ENCODE results near the gene ATP6V0D1. TPM values are rescaled to one million over a fixed set of nuclear protein-coding genes. Genes with fewer than 3 reads are reported as not detected.

The ATP6V0D1 gene
- total and polyA plus RNA-seq, 2 experiments from 2014 or later: 20.6 to 68.7 TPM

GRCh38 chr16:67438824-67439393 is 42.0 kb downstream of the ATP6V0D1 start (continued):
- TF ChIP-seq, protein P1, sequence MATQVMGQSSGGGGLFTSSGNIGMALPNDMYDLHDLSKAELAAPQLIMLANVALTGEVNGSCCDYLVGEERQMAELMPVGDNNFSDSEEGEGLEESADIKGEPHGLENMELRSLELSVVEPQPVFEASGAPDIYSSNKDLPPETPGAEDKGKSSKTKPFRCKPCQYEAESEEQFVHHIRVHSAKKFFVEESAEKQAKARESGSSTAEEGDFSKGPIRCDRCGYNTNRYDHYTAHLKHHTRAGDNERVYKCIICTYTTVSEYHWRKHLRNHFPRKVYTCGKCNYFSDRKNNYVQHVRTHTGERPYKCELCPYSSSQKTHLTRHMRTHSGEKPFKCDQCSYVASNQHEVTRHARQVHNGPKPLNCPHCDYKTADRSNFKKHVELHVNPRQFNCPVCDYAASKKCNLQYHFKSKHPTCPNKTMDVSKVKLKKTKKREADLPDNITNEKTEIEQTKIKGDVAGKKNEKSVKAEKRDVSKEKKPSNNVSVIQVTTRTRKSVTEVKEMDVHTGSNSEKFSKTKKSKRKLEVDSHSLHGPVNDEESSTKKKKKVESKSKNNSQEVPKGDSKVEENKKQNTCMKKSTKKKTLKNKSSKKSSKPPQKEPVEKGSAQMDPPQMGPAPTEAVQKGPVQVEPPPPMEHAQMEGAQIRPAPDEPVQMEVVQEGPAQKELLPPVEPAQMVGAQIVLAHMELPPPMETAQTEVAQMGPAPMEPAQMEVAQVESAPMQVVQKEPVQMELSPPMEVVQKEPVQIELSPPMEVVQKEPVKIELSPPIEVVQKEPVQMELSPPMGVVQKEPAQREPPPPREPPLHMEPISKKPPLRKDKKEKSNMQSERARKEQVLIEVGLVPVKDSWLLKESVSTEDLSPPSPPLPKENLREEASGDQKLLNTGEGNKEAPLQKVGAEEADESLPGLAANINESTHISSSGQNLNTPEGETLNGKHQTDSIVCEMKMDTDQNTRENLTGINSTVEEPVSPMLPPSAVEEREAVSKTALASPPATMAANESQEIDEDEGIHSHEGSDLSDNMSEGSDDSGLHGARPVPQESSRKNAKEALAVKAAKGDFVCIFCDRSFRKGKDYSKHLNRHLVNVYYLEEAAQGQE (IDR thresholded peaks at IDR 0.05; ENCODE audit: unreplicated experiment): no peak

DNA sequence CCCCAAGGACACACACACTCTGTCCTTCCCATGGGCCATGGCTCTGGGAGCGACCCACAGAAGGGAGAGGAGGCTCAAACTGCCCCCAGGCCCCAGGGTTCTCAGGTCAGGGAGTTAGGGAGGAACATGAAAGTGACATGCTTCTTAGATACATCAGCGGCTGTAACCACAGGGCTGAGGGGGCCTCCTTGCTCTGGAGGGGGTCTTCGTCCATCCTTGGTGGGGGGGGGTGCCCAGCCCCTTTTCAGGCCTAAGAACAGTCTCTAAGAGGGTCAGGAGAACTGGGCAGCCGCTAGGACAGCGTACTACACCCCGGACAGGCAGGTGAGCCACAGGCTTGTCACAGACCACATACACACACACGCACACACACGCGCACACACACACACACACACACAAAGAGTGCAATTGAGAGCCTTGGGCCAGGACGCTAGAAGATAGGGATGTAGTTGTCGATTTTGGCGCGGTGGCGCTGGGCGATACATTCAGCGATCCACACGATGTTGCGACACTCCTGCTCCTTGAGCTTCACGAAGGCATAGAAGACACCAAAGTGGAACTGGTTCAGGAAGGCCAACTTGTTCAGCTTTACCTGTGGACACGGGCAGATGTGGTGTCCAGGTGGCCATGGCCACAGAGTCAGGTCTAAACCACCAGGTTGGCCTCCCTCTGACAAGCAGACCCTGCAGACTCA is 42.7 kb downstream of the ATP6V0D1 start:
- peaks cover 3% of the 10 kb centered on the region; the same call in 1 of the 2 replicates for H3K36me3 ChIP-seq (ENCODE audit: insufficient read depth)
- no peak overlapping the region for H3K27ac Mint-ChIP-seq
- H2AFZ ChIP-seq: no peak overlapping the region
- no peak overlapping the region; the same call in 2 of the 3 replicates for H3K4me3 Mint-ChIP-seq
- no peak overlapping the region for H3K4me3 ChIP-seq
- H3K9me2 ChIP-seq (ENCODE audit: insufficient read depth): no peaks in the 10 kb centered on the region
- no peaks in the 10 kb centered on the region for H3K4me1 ChIP-seq (ENCODE audit: insufficient read depth)
- H4K20me1 ChIP-seq (replicated peaks; ENCODE audit: insufficient read depth): no peaks in the 10 kb centered on the region
- H3K4me2 ChIP-seq: no peak overlapping the region
- DNase-seq (ENCODE audit: low spot score) (no peak), ATAC-seq (no peak)
- TF ChIP-seq, protein P1 (IDR thresholded peaks at IDR 0.05; ENCODE audit: unreplicated experiment): no peak
- TF ChIP-seq EZH2 (IDR thresholded peaks at IDR 0.05; ENCODE audit: low read depth, unreplicated experiment) (no peak), EZH2phosphoT487 (IDR thresholded peaks at IDR 0.05; ENCODE audit: unreplicated experiment) (no peak)
- no peaks in the 10 kb centered on the region for H3K79me2 ChIP-seq (replicated peaks; ENCODE audit: insufficient read depth)
- H3K4me1 Mint-ChIP-seq: peaks cover 14% of the 10 kb centered on the region
- peaks cover 16% of the 10 kb centered on the region for H3K27me3 Mint-ChIP-seq (ENCODE audit: insufficient read depth, low read depth, poor library complexity)
- H3K27me3 ChIP-seq (ENCODE audit: insufficient read depth): no peaks in the 10 kb centered on the region
- no peak overlapping the region for H3K27ac ChIP-seq (ENCODE audit: low read depth)
- no peaks in the 10 kb centered on the region for H3F3A ChIP-seq (replicated peaks; ENCODE audit: low read depth)
- no peaks in the 10 kb centered on the region for H3K9me3 Mint-ChIP-seq
- H3K36me3 Mint-ChIP-seq (ENCODE audit: low read depth): peaks cover 16% of the 10 kb centered on the region

- DNase-seq (ENCODE audit: low spot score) (no peak), ATAC-seq (no peak)
- Histone ChIP-seq H3K9me2 (ENCODE audit: insufficient read depth) (no peaks in the 10 kb centered on the region), H4K20me1 (replicated peaks; ENCODE audit: insufficient read depth) (no peaks in the 10 kb centered on the region), H3K4me3 (no peak overlapping the region), H3K36me3 (ENCODE audit: insufficient read depth) (peaks cover 3% of the 10 kb centered on the region; the same call in 1 of the 2 replicates), H3K79me2 (replicated peaks; ENCODE audit: insufficient read depth) (no peaks in the 10 kb centered on the region), H3K27ac (ENCODE audit: low read depth) (no peak overlapping the region), H3K4me2 (no peak overlapping the region), H2AFZ (no peak overlapping the region), H3K4me1 (ENCODE audit: insufficient read depth) (peaks cover 6% of the 10 kb centered on the region; the same call in 1 of the 2 replicates), H3F3A (replicated peaks; ENCODE audit: low read depth) (no peaks in the 10 kb centered on the region), H3K27me3 (ENCODE audit: insufficient read depth) (no peaks in the 10 kb centered on the region)
- Mint-ChIP-seq H3K9me3 (peaks cover under 1% of the 10 kb centered on the region; the same call in 1 of the 3 replicates), H3K36me3 (ENCODE audit: low read depth) (peaks cover 16% of the 10 kb centered on the region), H3K4me1 (peaks cover 21% of the 10 kb centered on the region), H3K27me3 (ENCODE audit: insufficient read depth, low read depth, poor library complexity) (peaks cover 16% of the 10 kb centered on the region), H3K27ac (no peak overlapping the region), H3K4me3 (no peak overlapping the region)
- TF ChIP-seq, protein P1 (IDR thresholded peaks at IDR 0.05; ENCODE audit: unreplicated experiment): no peak
- TF ChIP-seq POLR2AphosphoS5 (IDR thresholded peaks at IDR 0.05; ENCODE audit: low read depth) (no peak), EZH2 (IDR thresholded peaks at IDR 0.05; ENCODE audit: low read depth, unreplicated experiment) (no peak), ZNF331 (CRISPR knock-in tag; IDR thresholded peaks at IDR 0.05; ENCODE audit: low read depth) (no peak), STAT1 (IDR thresholded peaks at IDR 0.05; ENCODE audit: unreplicated experiment) (no peak), EZH2phosphoT487 (IDR thresholded peaks at IDR 0.05; ENCODE audit: unreplicated experiment) (no peak), ZNF114 (CRISPR knock-in tag; IDR thresholded peaks at IDR 0.05) (no peak)
- TF ChIP-seq, protein P2, sequence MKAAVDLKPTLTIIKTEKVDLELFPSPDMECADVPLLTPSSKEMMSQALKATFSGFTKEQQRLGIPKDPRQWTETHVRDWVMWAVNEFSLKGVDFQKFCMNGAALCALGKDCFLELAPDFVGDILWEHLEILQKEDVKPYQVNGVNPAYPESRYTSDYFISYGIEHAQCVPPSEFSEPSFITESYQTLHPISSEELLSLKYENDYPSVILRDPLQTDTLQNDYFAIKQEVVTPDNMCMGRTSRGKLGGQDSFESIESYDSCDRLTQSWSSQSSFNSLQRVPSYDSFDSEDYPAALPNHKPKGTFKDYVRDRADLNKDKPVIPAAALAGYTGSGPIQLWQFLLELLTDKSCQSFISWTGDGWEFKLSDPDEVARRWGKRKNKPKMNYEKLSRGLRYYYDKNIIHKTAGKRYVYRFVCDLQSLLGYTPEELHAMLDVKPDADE (IDR thresholded peaks at IDR 0.05): no peak
Observed at GRCh38 chr16:67437513-67437912, 43.4 kb downstream of the ATP6V0D1 start.
